Testis (tissue), 3 donors: ENCODE results near the gene NCK2. TPM values are rescaled to one million over a fixed set of nuclear protein-coding genes. Genes with fewer than 3 reads are reported as not detected.
"Not testable (repeated sequence)": the region's sequence is repeated elsewhere in the genome, so short reads cannot be mapped to it uniquely, and the experiment has no call there.

Experiments
- DNase-seq: peaks from one replicate; pipeline ENCODE4 v3.0.0-alpha.2; 2019
- H3K27ac ChIP-seq, 2 donors: fragments of 200-600 bp; sonication (generic); one replicate each; pipeline ENCODE4 v1.5.1; 2019
- H3K27me3 ChIP-seq: fragments of 200-600 bp; sonication (generic); one replicate; pipeline ENCODE4 v1.5.1; 2019
- H3K36me3 ChIP-seq: fragments of 200-600 bp; sonication (generic); one replicate; pipeline ENCODE4 v1.5.1; 2017; ENCODE audit warnings: low read depth; ENCODE audit errors: missing control alignments
- H3K4me1 ChIP-seq: fragments of 200-600 bp; sonication (generic); one replicate; pipeline ENCODE4 v1.5.1; 2019
- H3K4me3 ChIP-seq, 2 donors: fragments of 200-600 bp; sonication (generic); one replicate each; pipeline ENCODE4 v1.5.1; 2017 to 2019
- H3K9me3 ChIP-seq: fragments of 200-600 bp; sonication (generic); one replicate; pipeline ENCODE4 v1.5.1; 2017
- POLR2A ChIP-seq: fragments of 450-650 bp; IDR thresholded peaks from one replicate; pipeline ENCODE4 v1.6.1; 2017; ENCODE audit warnings: antibody characterized with exemption, mild to moderate bottlenecking, moderate library complexity
- WGBS, 2 donors: methylation state at CpG; one replicate each; pipeline ENCODE4 v1.1.5; 2018; 5-methylcytosine and 5-hydroxymethylcytosine counted together
- intact Hi-C: fragments of 100-400 bp; cut with DNase I; formaldehyde crosslinking; loops from one replicate; pipeline ENCODE4 v1.15.1; 2023; ENCODE audit warnings: low total_unique reads
- polyA plus RNA-seq: library from polyadenylated mRNA; stranded (reverse); fragments of 350-450 nt; fragmentation: Illumina TruSeq; extraction: RNeasy Lipid Tissue Mini Kit (QIAGEN cat#74804); gene quantifications from one replicate; pipeline ENCODE4 v1.2.3, GENCODE V29; 2014; ENCODE audit warnings: low read depth, low replicate concordance; ENCODE audit not compliant: insufficient read depth
- total RNA-seq, 2 donors: library from RNA; depleted of rRNA; stranded (reverse); fragments of >200 nt; gene quantifications; one replicate each; pipeline ENCODE4 v1.2.3, GENCODE V29; 2016
- TF ChIP-seq, protein P1 (sequence below), 3 experiments: fragments of 450-650 bp in 2 of 3; fragments of 200-600 bp in 1 of 3; sonication (generic) in 1 of 3; IDR thresholded peaks; one replicate each; pipeline ENCODE4 v1.5.1; 2016 to 2019; ENCODE audit warnings: antibody characterized with exemption in 3 of 3, mild to moderate bottlenecking in 2 of 3, moderate library complexity in 1 of 3

Gene NCK2
- total and polyA plus RNA-seq, 3 donors from 2014 or later, result 67.7 to 168 (median 105) TPM

DNA sequence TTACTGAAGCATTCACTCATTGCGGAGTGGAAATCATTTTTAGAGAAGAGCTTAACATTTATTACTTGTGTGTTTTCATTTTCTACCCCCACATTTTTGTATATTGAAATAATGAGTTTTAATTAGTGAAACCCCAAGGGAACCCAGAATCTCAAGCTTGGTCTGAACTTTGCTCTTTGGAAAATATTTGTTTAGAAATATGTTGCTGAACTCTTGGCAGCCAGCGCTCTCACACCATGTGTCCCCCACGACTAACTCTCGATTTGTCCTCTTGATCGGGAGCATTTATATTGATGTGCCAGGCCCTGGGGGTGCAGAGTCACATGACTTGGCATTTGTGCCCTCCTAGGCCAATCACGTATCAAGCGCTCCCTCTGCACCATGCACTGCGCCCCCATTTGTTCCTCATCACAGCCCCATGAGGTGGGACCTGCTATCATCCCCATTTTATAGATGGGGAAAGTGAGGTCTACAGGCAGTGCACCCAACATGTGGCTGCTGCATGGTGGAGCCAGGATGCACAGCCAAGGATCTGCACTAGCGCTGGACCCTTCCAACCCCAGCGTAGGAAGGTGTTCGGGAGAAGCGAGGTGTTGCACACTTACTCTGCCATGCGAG is 149.7 kb downstream of the NCK2 start:
- Histone ChIP-seq H3K4me3 (no peak overlapping the region), H3K9me3 (no peaks in the 10 kb centered on the region), H3K27me3 (no peaks in the 10 kb centered on the region), H3K27ac (no peak overlapping the region), H3K4me1 (no peaks in the 10 kb centered on the region), H3K36me3 (no peaks in the 10 kb centered on the region)
- WGBS, 2 donors, result 87 to 89% methylated on average over 13 of the region's 13 CpGs
- TF ChIP-seq POLR2A, result no peak
- TF ChIP-seq, protein P1, sequence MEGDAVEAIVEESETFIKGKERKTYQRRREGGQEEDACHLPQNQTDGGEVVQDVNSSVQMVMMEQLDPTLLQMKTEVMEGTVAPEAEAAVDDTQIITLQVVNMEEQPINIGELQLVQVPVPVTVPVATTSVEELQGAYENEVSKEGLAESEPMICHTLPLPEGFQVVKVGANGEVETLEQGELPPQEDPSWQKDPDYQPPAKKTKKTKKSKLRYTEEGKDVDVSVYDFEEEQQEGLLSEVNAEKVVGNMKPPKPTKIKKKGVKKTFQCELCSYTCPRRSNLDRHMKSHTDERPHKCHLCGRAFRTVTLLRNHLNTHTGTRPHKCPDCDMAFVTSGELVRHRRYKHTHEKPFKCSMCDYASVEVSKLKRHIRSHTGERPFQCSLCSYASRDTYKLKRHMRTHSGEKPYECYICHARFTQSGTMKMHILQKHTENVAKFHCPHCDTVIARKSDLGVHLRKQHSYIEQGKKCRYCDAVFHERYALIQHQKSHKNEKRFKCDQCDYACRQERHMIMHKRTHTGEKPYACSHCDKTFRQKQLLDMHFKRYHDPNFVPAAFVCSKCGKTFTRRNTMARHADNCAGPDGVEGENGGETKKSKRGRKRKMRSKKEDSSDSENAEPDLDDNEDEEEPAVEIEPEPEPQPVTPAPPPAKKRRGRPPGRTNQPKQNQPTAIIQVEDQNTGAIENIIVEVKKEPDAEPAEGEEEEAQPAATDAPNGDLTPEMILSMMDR (IDR thresholded peaks at IDR 0.05), result no peak
- DNase-seq, result no peak
- intact Hi-C loops, result no loop called here

GRCh38 chr2:105895990-105896764 is 151.5 kb downstream of the NCK2 start:
- Histone ChIP-seq H3K27ac (no peak overlapping the region), H3K4me3 (no peak overlapping the region), H3K27me3 (no peaks in the 10 kb centered on the region), H3K36me3 (no peaks in the 10 kb centered on the region), H3K9me3 (no peaks in the 10 kb centered on the region), H3K4me1 (no peaks in the 10 kb centered on the region)
- WGBS, 2 donors, result 89 to 90% methylated on average over 10 of the region's 10 CpGs
- TF ChIP-seq, protein P1 (IDR thresholded peaks at IDR 0.05), result no peak
- TF ChIP-seq POLR2A, result no peak
- DNase-seq, result no peak
- intact Hi-C loops, result no loop called here

DNA sequence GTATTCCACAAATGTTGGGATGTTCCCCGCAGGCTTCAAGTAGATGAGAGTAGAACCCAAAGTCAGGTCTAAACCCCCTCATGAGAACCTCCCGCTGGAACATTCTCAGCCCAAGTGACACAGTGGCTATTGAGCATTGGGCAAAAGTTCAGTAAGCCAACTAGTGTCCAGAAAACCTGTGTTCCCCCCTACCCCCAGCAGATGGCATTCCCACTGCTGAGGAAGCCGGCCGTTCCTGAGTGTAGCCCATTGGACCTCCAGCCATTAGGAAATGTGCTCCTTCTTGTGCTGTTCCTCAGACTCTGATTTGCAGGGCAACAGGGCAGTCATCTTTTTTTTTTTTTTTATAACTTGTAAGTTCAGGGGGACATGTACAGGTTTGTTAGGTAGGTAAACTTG is 152.1 kb downstream of the NCK2 start:
- no peak for DNase-seq
- Histone ChIP-seq H3K9me3 (no peaks in the 10 kb centered on the region), H3K27ac (no peak overlapping the region), H3K4me3 (no peak overlapping the region), H3K27me3 (no peaks in the 10 kb centered on the region), H3K4me1 (no peaks in the 10 kb centered on the region), H3K36me3 (no peaks in the 10 kb centered on the region)
- TF ChIP-seq, protein P1 (IDR thresholded peaks at IDR 0.05), result no peak
- no peak for TF ChIP-seq POLR2A
- intact Hi-C loops, result no loop called here
- WGBS, 2 donors, result 95 to 100% methylated on average over 3 to 4 of the region's 4 CpGs

- intact Hi-C loops, H3K4me3 ChIP-seq, H3K36me3 ChIP-seq, H3K9me3 ChIP-seq, DNase-seq, H3K27me3 ChIP-seq, H3K4me1 ChIP-seq, H3K27ac ChIP-seq: not testable (repeated sequence)
- 96 to 97% methylated on average over 1 of the region's 1 CpG for WGBS, 2 donors
Observed at GRCh38 chr2:105897694-105898093, 153.0 kb downstream of the NCK2 start.

DNA sequence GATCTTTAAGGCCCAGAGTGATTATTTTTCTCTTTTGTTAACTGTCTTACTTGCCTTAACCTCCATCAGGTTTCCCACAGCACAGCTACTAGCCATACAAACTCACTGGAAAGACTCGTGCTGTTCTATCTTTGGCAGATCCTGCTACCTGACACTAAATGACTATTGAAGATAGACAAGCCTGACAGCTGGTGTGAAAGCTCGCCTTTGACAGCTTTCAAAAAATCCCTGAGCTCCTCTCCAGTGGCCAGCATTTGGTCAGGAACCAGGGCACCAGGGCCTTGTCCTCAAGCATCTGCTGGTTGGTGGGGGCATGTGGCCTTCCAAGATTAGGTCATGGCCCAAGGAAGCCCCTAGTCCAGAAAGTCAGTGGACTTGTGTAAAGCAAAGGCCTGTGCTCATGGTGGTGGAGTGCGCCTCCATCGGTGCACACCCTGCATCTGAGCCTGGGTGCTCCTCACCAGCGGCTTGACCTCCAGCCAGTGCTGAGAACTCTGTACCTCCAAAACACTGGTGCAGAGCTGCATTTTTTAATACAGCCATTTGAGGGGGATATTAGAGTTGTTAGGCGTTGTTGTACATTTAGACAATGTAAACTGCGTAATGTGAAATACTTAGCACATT is 158.5 kb downstream of the NCK2 start:
- Histone ChIP-seq H3K27ac (no peak overlapping the region), H3K4me3 (no peak overlapping the region), H3K27me3 (no peaks in the 10 kb centered on the region), H3K36me3 (no peaks in the 10 kb centered on the region), H3K9me3 (no peaks in the 10 kb centered on the region), H3K4me1 (no peaks in the 10 kb centered on the region)
- WGBS, 2 donors, result 90 to 95% methylated on average over 7 of the region's 7 CpGs
- TF ChIP-seq, protein P1 (IDR thresholded peaks at IDR 0.05), result no peak
- TF ChIP-seq POLR2A, result no peak
- intact Hi-C loops, result no loop called here
- no peak for DNase-seq
